ENCODE measurements around the gene UBAP1. TPM values are rescaled to one million over a fixed set of nuclear protein-coding genes. Genes with fewer than 3 reads are reported as not detected.
"Not testable (repeated sequence)": the region's sequence is repeated elsewhere in the genome, so short reads cannot be mapped to it uniquely, and the experiment has no call there.

Gene UBAP1
- total RNA-seq, 4 donors from 2014 or later, result 35.8 to 63.4 (median 55.1) TPM

- no peak for TF ChIP-seq POLR2A (IDR thresholded peaks at IDR 0.05)
- no peak for TF ChIP-seq CTCF (IDR thresholded peaks at IDR 0.05)
- no peak for DNase-seq
- Histone ChIP-seq H3K4me1 (peaks cover 0 to 30% (median 0%) of the 10 kb centered on the region in 3 donors), H3K4me3 (no peak overlapping the region), H3K9me3 (no peaks in the 10 kb centered on the region), H3K27ac (no peak overlapping the region), H3K27me3 (no peaks in the 10 kb centered on the region), H3K36me3 (peaks cover 6 to 83% (median 25%) of the 10 kb centered on the region in 3 donors)
- WGBS, 2 donors, result 60 to 70% methylated on average over 1 of the region's 1 CpG
- intact Hi-C loops (cut with DNase I), result no loop called here
These were observed 61.2 kb downstream of the UBAP1 start for GRCh38 chr9:34240006-34240405.

- H3K4me3 ChIP-seq, result no peak overlapping the region
- H3K27ac ChIP-seq, result peak overlapping the region in 2 of 4 donors; percentile 4 to 44
- H3K27me3 ChIP-seq, result no peaks in the 10 kb centered on the region
- H3K36me3 ChIP-seq, result peaks cover 9 to 74% (median 14%) of the 10 kb centered on the region in 3 donors
- intact Hi-C loops (cut with DNase I), result no loop called here
- no peak for DNase-seq
- no peak for TF ChIP-seq POLR2A (IDR thresholded peaks at IDR 0.05)
- 76 to 91% methylated on average over 2 of the region's 2 CpGs for WGBS, 2 donors
- H3K4me1 ChIP-seq, result peaks cover 0 to 32% (median 0%) of the 10 kb centered on the region in 3 donors
- no peaks in the 10 kb centered on the region for H3K9me3 ChIP-seq
These were observed 64.0 kb downstream of the UBAP1 start for GRCh38 chr9:34242830-34243229.

- H3K36me3 ChIP-seq, result peaks cover 15 to 78% (median 19%) of the 10 kb centered on the region in 3 donors
- peaks cover 6 to 44% (median 9%) of the 10 kb centered on the region in 3 donors for H3K4me1 ChIP-seq
- intact Hi-C loops (cut with DNase I); H3K9me3 ChIP-seq; H3K4me3 ChIP-seq; H3K27ac ChIP-seq; DNase-seq; H3K27me3 ChIP-seq: not testable (repeated sequence)
- no CpG with 5 or more reads among the region's 2 CpGs for WGBS, 2 donors
These were observed 66.4 kb downstream of the UBAP1 start for GRCh38 chr9:34245212-34245611.

GRCh38 chr9:34246453-34246852 lies 67.6 kb downstream of the UBAP1 start:
- H3K27ac ChIP-seq, result no peak overlapping the region
- WGBS, 2 donors, result 73 to 80% methylated on average over 1 to 2 of the region's 2 CpGs
- no peak for DNase-seq
- intact Hi-C loops (cut with DNase I), result no loop called here
- TF ChIP-seq CTCF (IDR thresholded peaks at IDR 0.05), result no peak
- no peak for TF ChIP-seq POLR2A (IDR thresholded peaks at IDR 0.05)
- H3K9me3 ChIP-seq, result no peaks in the 10 kb centered on the region
- peaks cover 6 to 51% (median 9%) of the 10 kb centered on the region in 3 donors for H3K4me1 ChIP-seq
- peaks cover 27 to 82% (median 29%) of the 10 kb centered on the region in 3 donors for H3K36me3 ChIP-seq
- no peaks in the 10 kb centered on the region for H3K27me3 ChIP-seq
- no peak overlapping the region for H3K4me3 ChIP-seq

- H3K9me3 ChIP-seq; H3K27me3 ChIP-seq; H3K27ac ChIP-seq; DNase-seq; H3K4me3 ChIP-seq; intact Hi-C loops (cut with DNase I): not testable (repeated sequence)
- 78 to 83% methylated on average over 4 of the region's 4 CpGs for WGBS, 2 donors
- Histone ChIP-seq H3K36me3 (peaks cover 16 to 82% (median 27%) of the 10 kb centered on the region in 3 donors), H3K4me1 (peaks cover 9 to 57% (median 12%) of the 10 kb centered on the region in 3 donors)
These were observed 68.9 kb downstream of the UBAP1 start for GRCh38 chr9:34247782-34248181.

GRCh38 chr9:34249274-34249673 lies 70.4 kb downstream of the UBAP1 start:
- TF ChIP-seq POLR2A (IDR thresholded peaks at IDR 0.05) (no peak), CTCF (IDR thresholded peaks at IDR 0.05) (no peak)
- peaks cover 19 to 59% (median 23%) of the 10 kb centered on the region in 3 donors for H3K4me1 ChIP-seq
- H3K9me3 ChIP-seq, result no peaks in the 10 kb centered on the region
- H3K27ac ChIP-seq, result peak overlapping the region in 1 of 4 donors; percentile 12
- H3K36me3 ChIP-seq, result peaks cover 15 to 76% (median 27%) of the 10 kb centered on the region in 3 donors
- no peaks in the 10 kb centered on the region for H3K27me3 ChIP-seq
- H3K4me3 ChIP-seq, result no peak overlapping the region
- intact Hi-C loops (cut with DNase I), result no loop called here
- 60 to 75% methylated on average over 7 of the region's 7 CpGs for WGBS, 2 donors
- no peak for DNase-seq

GRCh38 chr9:34250721-34251120 lies 71.9 kb downstream of the UBAP1 start:
- H3K4me3 ChIP-seq, result no peak overlapping the region
- peaks cover 19 to 73% (median 33%) of the 10 kb centered on the region in 3 donors for H3K4me1 ChIP-seq
- no peak for TF ChIP-seq POLR2A (IDR thresholded peaks at IDR 0.05)
- no peak for TF ChIP-seq CTCF (IDR thresholded peaks at IDR 0.05)
- no peaks in the 10 kb centered on the region for H3K9me3 ChIP-seq
- 40 to 64% methylated on average over 2 of the region's 2 CpGs for whole genome bisulfite sequencing, 2 donors
- peak overlapping the region in 2 of 4 donors; percentile 17 to 33 for H3K27ac ChIP-seq
- intact Hi-C loops (cut with DNase I), result no loop called here
- H3K27me3 ChIP-seq, result no peaks in the 10 kb centered on the region
- H3K36me3 ChIP-seq, result peaks cover 15 to 88% (median 27%) of the 10 kb centered on the region in 3 donors
- no peak for DNase-seq
